Spinal cord (tissue), 10 donors: ENCODE results near the gene ECEL1. TPM values are rescaled to one million over a fixed set of nuclear protein-coding genes. Genes with fewer than 3 reads are reported as not detected.
"Not testable (repeated sequence)": the region's sequence is repeated elsewhere in the genome, so short reads cannot be mapped to it uniquely, and the experiment has no call there.

Source experiments
- DNase-seq, 6 donors: peaks; one replicate each; pipeline versions ENCODE4 v3.0.0 to v3.0.0-alpha.2; 2013 to 2015; ENCODE audit warnings: low spot score in 6 of 6, low read depth in 4 of 6
- H3K27ac ChIP-seq: one replicate; pipeline ENCODE4 v1.5.1; 2013; ENCODE audit warnings: low read depth, low read length, control low read depth
- H3K27me3 ChIP-seq: one replicate; pipeline ENCODE4 v1.6.1; 2013; ENCODE audit warnings: low read length; ENCODE audit not compliant: control insufficient read depth, insufficient read depth
- H3K36me3 ChIP-seq: one replicate; pipeline ENCODE4 v1.6.1; 2013; ENCODE audit warnings: low read length; ENCODE audit not compliant: control insufficient read depth, insufficient read depth
- H3K4me1 ChIP-seq: one replicate; pipeline ENCODE4 v1.6.1; 2013; ENCODE audit warnings: low read length; ENCODE audit not compliant: control insufficient read depth, insufficient read depth
- H3K4me3 ChIP-seq: one replicate; pipeline ENCODE4 v1.5.1; 2013; ENCODE audit warnings: low read depth, low read length, control low read depth
- H3K9me3 ChIP-seq: one replicate; pipeline ENCODE4 v1.6.1; 2013; ENCODE audit warnings: low read length; ENCODE audit not compliant: control insufficient read depth, insufficient read depth
- WGBS: methylation state at CpG from one replicate; pipeline ENCODE4 v1.1.5; 2013; ENCODE audit warnings: missing lambda C conversion rate; ENCODE audit not compliant: insufficient coverage; 5-methylcytosine and 5-hydroxymethylcytosine counted together
- polyA plus RNA-seq, 2 donors: library from polyadenylated mRNA; unstranded; fragments of 120-200 nt; gene quantifications; one replicate each; pipeline ENCODE4 v1.2.1, GENCODE V29; 2013; ENCODE audit not compliant: insufficient read length in 2 of 2
- total RNA-seq, 2 donors: library from RNA; depleted of rRNA in 1 of 2; stranded (reverse); fragments of 120-200 nt in 1 of 2; fragments of >200 nt in 1 of 2; gene quantifications; one replicate each; pipeline versions ENCODE4 v1.2.3 to v1.2.4, GENCODE V29; 2013 to 2014
- donor health status: healthy.

ECEL1 gene
- total and polyA plus RNA-seq, 4 donors: 23.5 to 82.6 (median 52.8) TPM

- peaks cover 9% of the 10 kb centered on the region for H3K27me3 ChIP-seq
- 87% methylated on average over 9 of the region's 9 CpGs for WGBS
Measured at GRCh38 chr2:232454630-232455029, 33.0 kb downstream of the ECEL1 start.

GRCh38 chr2:232451645-232452044, 36.0 kb downstream of the ECEL1 start:
- not testable (repeated sequence) for H3K27ac ChIP-seq, H3K4me3 ChIP-seq, H3K36me3 ChIP-seq, H3K27me3 ChIP-seq, H3K9me3 ChIP-seq, DNase-seq
- 100% methylated on average over 1 of the region's 3 CpGs for WGBS
- H3K4me1 ChIP-seq: peaks cover 18% of the 10 kb centered on the region

More at GRCh38 chr2:232454630-232455029, 33.0 kb downstream of the ECEL1 start:
- Histone ChIP-seq H3K9me3 (no peaks in the 10 kb centered on the region), H3K36me3 (peaks cover 3% of the 10 kb centered on the region), H3K27ac (no peak overlapping the region), H3K4me1 (no peaks in the 10 kb centered on the region), H3K4me3 (no peak overlapping the region)
- no peak for DNase-seq

- no peaks in the 10 kb centered on the region for H3K9me3 ChIP-seq
- H3K36me3 ChIP-seq: no peaks in the 10 kb centered on the region
- 86% methylated on average over 12 of the region's 12 CpGs for WGBS
- no peaks in the 10 kb centered on the region for H3K27me3 ChIP-seq
- DNase-seq: no peak
- H3K4me1 ChIP-seq: peaks cover 22% of the 10 kb centered on the region
- H3K4me3 ChIP-seq: no peak overlapping the region
- H3K27ac ChIP-seq: no peak overlapping the region
Measured at GRCh38 chr2:232449964-232450363, 37.7 kb downstream of the ECEL1 start.

- peak overlapping the region; percentile 40 for H3K27ac ChIP-seq
- 80% methylated on average over 3 of the region's 10 CpGs for WGBS
- no peaks in the 10 kb centered on the region for H3K27me3 ChIP-seq
- H3K9me3 ChIP-seq: no peaks in the 10 kb centered on the region
- no peaks in the 10 kb centered on the region for H3K36me3 ChIP-seq
- no peak overlapping the region for H3K4me3 ChIP-seq
- H3K4me1 ChIP-seq: peaks cover 22% of the 10 kb centered on the region
- peak in 1 of 6 donors; percentile 24 for DNase-seq
Measured at GRCh38 chr2:232448304-232448690, 39.3 kb downstream of the ECEL1 start.

- peaks cover 22% of the 10 kb centered on the region for H3K4me1 ChIP-seq
- H3K4me3 ChIP-seq: no peak overlapping the region
- no peaks in the 10 kb centered on the region for H3K9me3 ChIP-seq
- H3K27ac ChIP-seq: peak overlapping the region; percentile 40
- no peaks in the 10 kb centered on the region for H3K36me3 ChIP-seq
- H3K27me3 ChIP-seq: no peaks in the 10 kb centered on the region
- 69% methylated on average over 17 of the region's 18 CpGs for WGBS
- DNase-seq: no peak
Measured at GRCh38 chr2:232447638-232448303, 39.9 kb downstream of the ECEL1 start.

GRCh38 chr2:232447091-232447620, 40.5 kb downstream of the ECEL1 start:
- Histone ChIP-seq H3K4me1 (peaks cover 22% of the 10 kb centered on the region), H3K9me3 (no peaks in the 10 kb centered on the region), H3K4me3 (no peak overlapping the region), H3K27me3 (no peaks in the 10 kb centered on the region), H3K27ac (no peak overlapping the region), H3K36me3 (no peaks in the 10 kb centered on the region)
- no peak for DNase-seq
- 79% methylated on average over 5 of the region's 9 CpGs for WGBS

- WGBS: 27% methylated on average over 7 of the region's 9 CpGs
- not testable (repeated sequence) for H3K4me3 ChIP-seq
Measured at GRCh38 chr2:232446266-232446777, 41.3 kb downstream of the ECEL1 start.

GRCh38 chr2:232445149-232445885, 42.3 kb downstream of the ECEL1 start:
- H3K9me3 ChIP-seq, H3K27me3 ChIP-seq, DNase-seq, H3K4me3 ChIP-seq, H3K36me3 ChIP-seq, H3K27ac ChIP-seq: not testable (repeated sequence)
- WGBS: 78% methylated on average over 13 of the region's 29 CpGs
- H3K4me1 ChIP-seq: peaks cover 27% of the 10 kb centered on the region

More at GRCh38 chr2:232446266-232446777, 41.3 kb downstream of the ECEL1 start:
- not testable (repeated sequence) for H3K27me3 ChIP-seq, H3K36me3 ChIP-seq, H3K27ac ChIP-seq, H3K9me3 ChIP-seq
- DNase-seq: peak in 1 of 6 donors; percentile 35
- peaks cover 22% of the 10 kb centered on the region for H3K4me1 ChIP-seq

- H3K36me3 ChIP-seq: no peaks in the 10 kb centered on the region
- 82% methylated on average over 18 of the region's 21 CpGs for WGBS
- H3K4me3 ChIP-seq: no peak overlapping the region
- peak in 1 of 6 donors; percentile 31 for DNase-seq
- H3K4me1 ChIP-seq: peaks cover 27% of the 10 kb centered on the region
- no peaks in the 10 kb centered on the region for H3K9me3 ChIP-seq
- H3K27me3 ChIP-seq: no peaks in the 10 kb centered on the region
- no peak overlapping the region for H3K27ac ChIP-seq
Measured at GRCh38 chr2:232444409-232445148, 43.1 kb downstream of the ECEL1 start.
